Sigmoid colon (tissue), 7 donors: ENCODE data around the gene KIF3B. TPM values are rescaled to one million over a fixed set of nuclear protein-coding genes. Genes with fewer than 3 reads are reported as not detected.

Source experiments
- DNase-seq: peaks from one replicate; pipeline ENCODE4 v3.0.0-alpha.2; 2019
- H3K27ac ChIP-seq, 4 donors: fragments of 200-600 bp; sonication (generic); one replicate each; pipeline ENCODE4 v1.5.1; 2016 to 2019; ENCODE audit warnings: mild to moderate bottlenecking in 1 of 4
- H3K27me3 ChIP-seq, 3 donors: fragments of 200-600 bp; sonication (generic); one replicate each; pipeline ENCODE4 v1.5.1; 2019; ENCODE audit warnings: mild to moderate bottlenecking in 1 of 3
- H3K36me3 ChIP-seq, 4 donors: fragments of 200-600 bp; sonication (generic); one replicate each; pipeline ENCODE4 v1.5.1; 2016 to 2019
- H3K4me1 ChIP-seq, 4 donors: fragments of 200-600 bp; sonication (generic); one replicate each; pipeline ENCODE4 v1.5.1; 2017 to 2019
- H3K4me3 ChIP-seq, 4 donors: fragments of 200-600 bp; sonication (generic); one replicate each; pipeline ENCODE4 v1.5.1; 2017 to 2019; ENCODE audit warnings: mild to moderate bottlenecking in 2 of 4, moderate library complexity in 1 of 4
- H3K9me3 ChIP-seq, 4 donors: fragments of 200-600 bp in 3 of 4; sonication (generic) in 3 of 4; one replicate each; pipeline versions ENCODE4 v1.5.1 to v1.6.1; 2013 to 2019
- EP300 ChIP-seq, 4 donors: sonication (generic); formaldehyde crosslinking; IDR thresholded peaks; one replicate each; pipeline ENCODE4 v1.6.1; 2017; ENCODE audit warnings: antibody characterized with exemption in 4 of 4
- POLR2A ChIP-seq, 2 donors: fragments of 450-650 bp; IDR thresholded peaks; one replicate each; pipeline ENCODE4 v1.6.1; 2016; ENCODE audit warnings: antibody characterized with exemption in 2 of 2, mild to moderate bottlenecking in 2 of 2, moderate library complexity in 2 of 2
- POLR2AphosphoS5 ChIP-seq, 4 donors: sonication (generic); formaldehyde crosslinking; IDR thresholded peaks; one replicate each; pipeline ENCODE4 v1.6.1; 2017; ENCODE audit warnings: antibody characterized with exemption in 4 of 4
- WGBS, 2 donors: extraction: QIAGEN DNeasy Blood & Tissue Kit; methylation state at CpG; one replicate each; pipeline ENCODE4 v1.1.7; 2013; 5-methylcytosine and 5-hydroxymethylcytosine counted together
- intact Hi-C: fragments of 100-400 bp; cut with DNase I; formaldehyde crosslinking; loops from one replicate; pipeline ENCODE4 v1.15.1; 2023
- polyA plus RNA-seq, 3 donors: library from polyadenylated mRNA; stranded (reverse); fragments of 200-250 nt; gene quantifications; one replicate each; pipeline ENCODE4 v1.2.3, GENCODE V29; 2013
- total RNA-seq, 4 donors: library from RNA; depleted of rRNA; stranded (reverse); fragments of >200 nt; gene quantifications; one replicate each; pipeline ENCODE4 v1.1.0, GENCODE V29; 2016
- TF ChIP-seq, protein P1 (sequence below), 4 experiments: fragments of 450-650 bp in 3 of 4; fragments of 200-600 bp in 1 of 4; IDR thresholded peaks; one replicate each; pipeline ENCODE4 v1.5.1; 2016 to 2019; ENCODE audit warnings: antibody characterized with exemption in 4 of 4, mild to moderate bottlenecking in 3 of 4, moderate library complexity in 2 of 4
- donor health status: healthy with polysubstance abuse.
- donor health status: Bipolar disorder and iron deficiency.
- donor health status: healthy.

Gene KIF3B
- total and polyA plus RNA-seq, 7 donors, result 16.1 to 45.8 (median 25.8) TPM

DNA sequence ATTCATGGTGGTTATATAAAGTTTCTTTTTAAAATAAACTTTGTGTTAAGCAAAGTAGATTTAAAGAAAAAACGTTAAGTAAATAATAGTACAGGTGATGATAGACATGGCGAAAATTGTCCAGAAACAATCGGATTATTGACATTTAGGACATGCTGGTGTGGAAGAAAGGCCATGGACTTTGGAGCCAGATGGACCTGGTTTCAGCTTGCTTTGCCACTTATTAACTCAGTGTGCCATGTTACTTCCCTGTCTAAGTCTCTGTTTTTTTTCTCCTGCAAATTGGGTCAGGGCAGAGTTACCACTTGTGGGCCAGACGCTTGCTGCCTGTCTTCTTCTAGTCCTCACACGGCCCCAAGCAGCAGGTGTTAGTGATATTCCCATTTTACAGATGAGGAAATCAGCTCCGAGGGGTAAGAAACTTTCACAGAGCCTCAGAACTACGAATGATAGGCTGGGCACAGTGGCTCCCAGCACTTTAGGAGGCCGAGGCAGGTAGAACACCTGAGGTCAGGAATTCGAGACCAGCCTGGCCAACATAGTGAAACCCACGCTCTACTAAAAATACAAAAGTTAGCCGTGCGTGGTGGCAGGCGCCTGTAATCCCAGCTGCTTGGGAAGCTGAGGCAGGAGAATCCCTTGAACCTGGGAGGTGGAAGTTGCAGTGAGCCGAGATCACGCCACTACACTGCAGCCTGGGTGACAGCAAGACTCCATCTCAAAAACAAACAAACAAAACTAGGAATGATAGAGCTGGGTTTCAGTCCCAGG is 12.4 kb downstream of the KIF3B start:
- no peak overlapping the region for H3K4me3 ChIP-seq
- intact Hi-C loops, result no loop called here
- peaks cover 0 to 4% (median 0%) of the 10 kb centered on the region in 4 donors for H3K36me3 ChIP-seq
- H3K27me3 ChIP-seq, result no peaks in the 10 kb centered on the region
- WGBS, 2 donors, result 38 to 78% methylated on average over 15 of the region's 15 CpGs
- H3K27ac ChIP-seq, result no peak overlapping the region
- no peak for DNase-seq
- no peak for TF ChIP-seq POLR2AphosphoS5 (IDR thresholded peaks at IDR 0.05)
- no peak for TF ChIP-seq POLR2A (IDR thresholded peaks at IDR 0.05)
- no peak for TF ChIP-seq EP300 (IDR thresholded peaks at IDR 0.05)
- TF ChIP-seq, protein P1, sequence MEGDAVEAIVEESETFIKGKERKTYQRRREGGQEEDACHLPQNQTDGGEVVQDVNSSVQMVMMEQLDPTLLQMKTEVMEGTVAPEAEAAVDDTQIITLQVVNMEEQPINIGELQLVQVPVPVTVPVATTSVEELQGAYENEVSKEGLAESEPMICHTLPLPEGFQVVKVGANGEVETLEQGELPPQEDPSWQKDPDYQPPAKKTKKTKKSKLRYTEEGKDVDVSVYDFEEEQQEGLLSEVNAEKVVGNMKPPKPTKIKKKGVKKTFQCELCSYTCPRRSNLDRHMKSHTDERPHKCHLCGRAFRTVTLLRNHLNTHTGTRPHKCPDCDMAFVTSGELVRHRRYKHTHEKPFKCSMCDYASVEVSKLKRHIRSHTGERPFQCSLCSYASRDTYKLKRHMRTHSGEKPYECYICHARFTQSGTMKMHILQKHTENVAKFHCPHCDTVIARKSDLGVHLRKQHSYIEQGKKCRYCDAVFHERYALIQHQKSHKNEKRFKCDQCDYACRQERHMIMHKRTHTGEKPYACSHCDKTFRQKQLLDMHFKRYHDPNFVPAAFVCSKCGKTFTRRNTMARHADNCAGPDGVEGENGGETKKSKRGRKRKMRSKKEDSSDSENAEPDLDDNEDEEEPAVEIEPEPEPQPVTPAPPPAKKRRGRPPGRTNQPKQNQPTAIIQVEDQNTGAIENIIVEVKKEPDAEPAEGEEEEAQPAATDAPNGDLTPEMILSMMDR (IDR thresholded peaks at IDR 0.05), result no peak
- peaks cover 0 to 17% (median 5%) of the 10 kb centered on the region in 4 donors for H3K4me1 ChIP-seq
- no peaks in the 10 kb centered on the region for H3K9me3 ChIP-seq

DNA sequence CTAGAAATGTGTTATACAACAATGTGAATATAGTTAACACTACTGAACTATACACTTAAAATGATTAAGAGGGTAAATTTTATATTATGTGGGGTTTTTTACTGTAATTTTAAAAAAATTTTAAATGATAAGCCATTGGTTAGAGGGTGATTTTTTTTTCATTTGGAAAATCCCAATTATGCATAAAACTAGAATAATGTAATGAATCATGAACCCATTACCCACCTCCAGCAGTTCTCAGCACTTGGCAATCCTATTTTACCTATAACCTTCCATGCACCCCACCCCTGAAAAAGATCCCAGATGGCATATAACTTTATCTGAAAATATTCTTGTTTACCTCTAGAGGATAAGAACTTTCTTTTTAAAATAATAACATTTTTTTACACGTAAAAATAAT is 13.7 kb downstream of the KIF3B start:
- Histone ChIP-seq H3K9me3 (no peaks in the 10 kb centered on the region), H3K27ac (no peak overlapping the region), H3K36me3 (peaks cover 0 to 4% (median 0%) of the 10 kb centered on the region in 4 donors), H3K27me3 (no peaks in the 10 kb centered on the region), H3K4me1 (peaks cover 0 to 8% (median 2%) of the 10 kb centered on the region in 4 donors), H3K4me3 (no peak overlapping the region)
- intact Hi-C loops, result no loop called here
- WGBS, 2 donors, result 95 to 100% methylated on average over 1 of the region's 1 CpG
- no peak for TF ChIP-seq EP300 (IDR thresholded peaks at IDR 0.05)
- TF ChIP-seq POLR2AphosphoS5 (IDR thresholded peaks at IDR 0.05), result no peak
- TF ChIP-seq POLR2A (IDR thresholded peaks at IDR 0.05), result no peak
- TF ChIP-seq, protein P1 (IDR thresholded peaks at IDR 0.05), result no peak
- DNase-seq, result no peak

DNA sequence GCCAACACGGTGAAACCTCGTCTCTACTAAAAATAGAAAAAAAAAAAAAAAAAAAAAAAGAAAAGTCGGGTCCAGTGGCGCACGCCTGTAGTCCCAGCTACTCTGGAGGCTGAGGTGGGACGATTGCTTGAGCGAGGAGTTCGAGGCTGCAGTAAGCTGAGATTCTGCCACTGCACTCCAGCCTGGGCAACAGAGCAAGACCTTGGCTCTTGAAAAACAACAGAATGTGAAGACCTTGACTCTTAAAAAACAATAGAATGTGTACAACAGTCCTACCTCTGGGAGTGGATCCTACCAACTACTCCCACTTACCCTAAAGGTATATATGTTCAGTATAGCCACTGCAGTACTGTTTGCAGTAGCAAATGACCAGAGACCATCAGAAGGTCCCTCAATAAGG is 15.1 kb downstream of the KIF3B start:
- WGBS, 2 donors, result 96 to 97% methylated on average over 8 of the region's 8 CpGs
- Histone ChIP-seq H3K4me3 (no peak overlapping the region), H3K36me3 (peaks cover 0 to 4% (median 0%) of the 10 kb centered on the region in 4 donors), H3K27me3 (no peaks in the 10 kb centered on the region), H3K27ac (no peak overlapping the region), H3K9me3 (no peaks in the 10 kb centered on the region), H3K4me1 (peaks cover 0 to 6% (median 0%) of the 10 kb centered on the region in 4 donors)
- intact Hi-C loops, result no loop called here
- DNase-seq, result no peak
- TF ChIP-seq EP300 (IDR thresholded peaks at IDR 0.05) (no peak), POLR2A (IDR thresholded peaks at IDR 0.05) (no peak), POLR2AphosphoS5 (IDR thresholded peaks at IDR 0.05) (no peak)
- TF ChIP-seq, protein P1 (IDR thresholded peaks at IDR 0.05), result no peak

DNA sequence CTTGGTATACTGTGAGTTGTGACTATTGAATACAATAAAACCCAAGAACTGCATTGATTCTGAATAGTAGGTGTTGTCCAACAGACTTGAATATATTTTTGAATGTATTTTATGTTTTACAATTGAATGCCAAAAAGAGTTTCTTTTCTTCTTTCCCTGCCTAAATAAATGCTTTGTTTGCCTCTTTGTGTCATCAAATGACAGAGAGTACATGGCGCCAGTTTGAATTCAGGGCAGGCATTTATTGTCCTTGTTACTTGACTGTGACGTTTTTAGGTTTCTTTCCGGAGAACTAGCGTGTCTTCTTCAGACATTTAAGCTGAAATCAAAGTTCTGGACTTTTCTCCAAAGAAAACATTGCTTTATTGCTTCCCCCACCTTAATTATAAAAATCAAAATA is 16.6 kb downstream of the KIF3B start:
- TF ChIP-seq EP300 (IDR thresholded peaks at IDR 0.05), result no peak
- TF ChIP-seq POLR2AphosphoS5 (IDR thresholded peaks at IDR 0.05), result no peak
- TF ChIP-seq POLR2A (IDR thresholded peaks at IDR 0.05), result no peak
- Histone ChIP-seq H3K27me3 (no peaks in the 10 kb centered on the region), H3K27ac (no peak overlapping the region), H3K4me1 (peaks cover 0 to 6% (median 0%) of the 10 kb centered on the region in 4 donors), H3K4me3 (no peak overlapping the region), H3K36me3 (no peaks in the 10 kb centered on the region), H3K9me3 (no peaks in the 10 kb centered on the region)
- 28 to 76% methylated on average over 4 of the region's 4 CpGs for WGBS, 2 donors
- intact Hi-C loops, result no loop called here
- no peak for DNase-seq

DNA sequence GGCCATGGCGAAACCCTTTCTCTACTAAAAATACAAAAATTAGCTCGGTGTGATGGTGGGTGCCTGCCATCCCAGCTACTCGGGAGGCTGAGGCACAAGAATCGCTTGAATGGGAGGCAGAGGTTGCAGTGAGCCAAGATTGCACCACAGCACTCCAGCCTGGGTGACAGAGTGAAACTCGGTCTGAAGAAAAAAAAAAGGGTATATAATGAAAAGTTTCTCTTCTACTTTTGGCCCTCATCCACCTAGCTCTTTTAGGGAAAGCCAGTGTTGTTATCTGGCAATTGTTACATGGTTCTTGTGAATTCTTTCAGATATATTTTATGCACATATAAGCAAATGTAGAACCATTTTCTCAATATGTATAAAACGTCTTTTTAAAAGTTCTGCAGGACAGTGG is 19.0 kb downstream of the KIF3B start:
- Histone ChIP-seq H3K36me3 (no peaks in the 10 kb centered on the region), H3K27me3 (no peaks in the 10 kb centered on the region), H3K4me1 (peaks cover 0 to 6% (median 0%) of the 10 kb centered on the region in 4 donors), H3K4me3 (no peak overlapping the region), H3K27ac (no peak overlapping the region), H3K9me3 (no peaks in the 10 kb centered on the region)
- 73 to 80% methylated on average over 6 of the region's 6 CpGs for WGBS, 2 donors
- intact Hi-C loops, result no loop called here
- no peak for TF ChIP-seq EP300 (IDR thresholded peaks at IDR 0.05)
- no peak for TF ChIP-seq POLR2A (IDR thresholded peaks at IDR 0.05)
- TF ChIP-seq, protein P1 (IDR thresholded peaks at IDR 0.05), result no peak
- TF ChIP-seq POLR2AphosphoS5 (IDR thresholded peaks at IDR 0.05), result no peak
- DNase-seq, result no peak
